GM12891 (cell line): ENCODE data around the gene WSB2.
"Not testable (repeated sequence)": the region's sequence is repeated elsewhere in the genome, so short reads cannot be mapped to it uniquely, and the experiment has no call there.

Source experiments
- DNase-seq: peaks from one replicate; pipeline ENCODE4 v3.0.0; 2011; ENCODE audit warnings: low spot score; ENCODE audit not compliant: insufficient read length
- FAIRE-seq: peaks from 2 replicates; lab custom pipeline; 2011; peaks lifted over from hg19 to GRCh38; lab: Jason Lieb, UNC
- PAX5 ChIP-seq: IDR thresholded peaks from 2 replicates; pipeline ENCODE4 v1.6.1; 2011; ENCODE audit warnings: low read length, moderate library complexity, mild to moderate bottlenecking; ENCODE audit not compliant: insufficient read depth, severe bottlenecking
- POLR2A ChIP-seq: IDR thresholded peaks from 2 replicates; pipeline ENCODE4 v1.6.1; 2011; ENCODE audit warnings: low read depth, low read length, control low read depth
- POLR2AphosphoS5 ChIP-seq: IDR thresholded peaks from 2 replicates; pipeline ENCODE4 v1.6.1; 2011; ENCODE audit warnings: low read depth, low read length, control low read depth
- POU2F2 ChIP-seq: IDR thresholded peaks from 2 replicates; pipeline ENCODE4 v1.6.1; 2011; ENCODE audit warnings: low read depth, mild to moderate bottlenecking, control low read depth, low read length, moderate library complexity
- SPI1 ChIP-seq: IDR thresholded peaks from 2 replicates; pipeline ENCODE4 v1.6.1; 2011; ENCODE audit warnings: low read depth, low read length, control low read depth
- TAF1 ChIP-seq: IDR thresholded peaks from 2 replicates; pipeline ENCODE4 v1.6.1; 2011; ENCODE audit warnings: low read depth, low read length, control low read depth

Gene WSB2

DNA sequence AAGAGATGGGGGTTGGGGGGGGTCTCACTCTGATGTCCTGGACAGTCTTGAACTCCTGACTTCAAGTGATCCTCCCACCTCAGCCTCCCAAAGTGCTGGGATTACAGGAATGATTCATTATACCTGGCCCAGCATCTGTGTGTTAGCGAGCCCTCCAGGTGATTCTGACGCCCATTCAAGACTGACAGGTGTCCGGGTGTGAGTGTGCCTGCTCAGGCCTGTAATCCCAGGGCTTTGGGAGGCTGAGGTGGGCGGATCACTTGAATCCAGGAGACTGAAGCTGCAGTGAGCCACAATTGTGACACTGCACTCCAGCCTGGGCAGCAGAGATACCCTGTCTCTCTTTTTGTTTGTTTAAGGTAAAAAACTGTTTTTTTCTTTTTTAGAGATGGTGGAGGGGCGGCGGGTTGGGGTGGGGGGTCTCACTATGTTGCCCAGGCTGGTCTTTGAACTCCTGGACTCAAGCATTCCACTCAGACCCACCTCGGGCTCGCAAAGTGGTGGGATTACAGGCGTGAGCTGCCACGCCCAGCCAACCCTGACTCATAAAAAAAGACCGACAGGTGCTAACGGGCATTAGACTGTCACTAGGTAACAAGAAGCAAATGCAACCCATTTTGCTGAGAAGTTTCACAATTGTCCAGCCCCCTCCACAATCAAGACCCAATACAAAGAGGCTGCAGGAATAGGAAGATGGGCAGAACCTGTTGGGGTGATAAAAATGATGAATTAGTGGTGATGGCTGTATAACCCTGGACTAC, 38.1 kb upstream of the WSB2 start:
- FAIRE-seq (peak; percentile 51), DNase-seq (no peak)
- TF ChIP-seq POLR2A (no peak), SPI1 (no peak), PAX5 (no peak), TAF1 (no peak), POLR2AphosphoS5 (no peak)

DNA sequence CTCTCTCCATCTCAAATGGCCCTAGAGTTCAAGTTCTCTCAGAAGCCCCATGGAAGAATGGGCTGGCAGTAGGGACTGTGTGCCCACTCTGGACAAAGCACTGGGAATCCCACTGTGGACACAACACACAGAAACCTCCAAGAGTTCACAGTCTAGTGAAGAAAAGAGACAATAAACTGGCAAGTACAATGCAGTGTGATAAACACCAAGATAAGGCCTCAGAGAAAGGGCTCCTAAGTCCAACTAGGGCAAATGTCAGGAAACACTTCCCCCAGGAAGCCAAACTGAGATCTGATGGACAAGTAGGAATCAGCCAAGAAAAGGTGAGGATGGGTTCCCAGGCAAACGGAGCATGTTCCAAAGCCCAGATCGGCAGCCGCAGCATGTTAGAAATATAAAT, 37.4 kb upstream of the WSB2 start:
- no peak for DNase-seq
- no peak for TF ChIP-seq TAF1
- no peak for TF ChIP-seq POLR2A
- FAIRE-seq: no peak

DNA sequence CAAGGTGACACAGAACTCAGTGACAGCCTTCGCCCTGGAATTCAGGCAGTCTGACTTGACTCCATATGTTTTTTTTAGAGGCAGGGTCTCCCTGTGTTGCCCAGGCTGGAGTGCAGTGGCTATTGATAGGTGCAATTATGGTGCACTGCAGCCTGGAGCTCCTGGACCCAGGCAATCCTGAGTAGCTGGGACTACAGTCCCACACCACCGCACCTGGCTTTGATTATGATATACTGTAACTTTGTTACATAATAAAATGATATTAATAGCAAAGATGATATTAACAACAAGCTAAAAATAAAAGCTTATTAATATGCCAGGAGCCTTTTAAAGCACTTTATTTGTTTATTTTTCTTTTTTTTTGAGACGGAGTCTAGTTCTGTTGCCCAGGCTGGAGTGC, 33.1 kb upstream of the WSB2 start:
- TF ChIP-seq TAF1 (no peak), POU2F2 (no peak), PAX5 (no peak), POLR2AphosphoS5 (no peak), SPI1 (no peak), POLR2A (no peak)
- no peak for FAIRE-seq

DNA sequence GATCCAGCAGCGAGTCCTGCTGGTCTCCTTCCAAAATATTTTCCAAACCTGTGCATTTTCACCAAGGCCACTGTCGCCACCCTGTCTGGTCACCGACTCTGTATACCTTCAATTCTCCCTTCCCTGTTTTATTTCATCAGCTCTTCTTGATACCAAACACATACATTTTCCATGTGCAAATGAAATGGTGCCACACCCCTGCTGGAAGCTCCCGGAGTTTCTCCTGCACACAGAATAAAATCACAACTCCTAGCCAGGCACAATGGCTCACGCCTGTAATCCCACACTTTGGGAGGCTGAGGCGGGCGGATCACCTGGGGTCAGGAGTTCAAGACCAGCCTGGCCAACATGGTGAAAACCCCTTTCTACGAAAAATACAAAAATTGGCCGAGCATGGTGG, 28.8 kb upstream of the WSB2 start:
- FAIRE-seq (no peak), DNase-seq (no peak)
- TF ChIP-seq SPI1: no peak

More for the DNA sequence above, 33.1 kb upstream of the WSB2 start:
- DNase-seq: no peak

DNA sequence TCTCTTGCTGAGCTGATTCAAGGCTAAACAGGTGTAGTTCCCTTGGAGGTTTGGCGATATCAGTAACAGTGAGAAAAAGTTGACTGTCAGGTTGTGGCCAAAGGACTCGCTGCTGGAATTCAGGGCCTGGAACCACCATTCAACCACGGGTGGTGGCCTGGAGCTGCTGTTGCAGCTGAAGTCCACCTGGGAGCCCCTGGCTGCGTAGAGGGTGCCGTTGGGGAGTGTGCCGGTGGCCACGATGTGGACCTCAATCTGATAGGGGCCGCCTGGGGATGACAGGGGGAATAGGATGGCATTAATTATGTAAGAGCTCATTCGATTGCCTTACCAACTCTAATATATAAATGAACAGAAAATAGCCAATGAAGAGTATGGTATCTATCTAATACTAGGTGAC, 21.2 kb upstream of the WSB2 start:
- DNase-seq (no peak), FAIRE-seq (no peak)
- no peak for TF ChIP-seq PAX5
- TF ChIP-seq POU2F2: no peak
- TF ChIP-seq TAF1: no peak
- no peak for TF ChIP-seq SPI1
- TF ChIP-seq POLR2A: no peak
- no peak for TF ChIP-seq POLR2AphosphoS5

DNA sequence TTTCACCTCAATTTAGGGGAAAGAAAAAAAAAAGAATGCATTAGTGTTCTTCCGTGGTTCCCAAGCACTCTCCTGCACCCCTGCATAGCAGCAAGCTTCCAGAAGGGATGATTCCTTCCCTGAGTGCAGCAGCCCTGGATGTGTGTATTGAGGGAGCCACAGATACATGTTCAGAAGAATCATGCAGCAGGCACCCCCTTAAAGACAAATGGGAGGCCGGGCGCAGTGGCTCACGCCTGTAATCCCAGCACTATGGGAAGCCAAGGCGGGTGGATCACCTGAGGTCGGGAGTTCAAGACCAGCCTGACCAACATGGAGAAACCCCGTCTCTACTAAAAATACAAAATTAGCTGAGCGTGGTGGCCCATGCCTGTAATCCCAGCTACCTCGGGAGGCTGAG, 20.5 kb upstream of the WSB2 start:
- FAIRE-seq, DNase-seq: not testable (repeated sequence)

DNA sequence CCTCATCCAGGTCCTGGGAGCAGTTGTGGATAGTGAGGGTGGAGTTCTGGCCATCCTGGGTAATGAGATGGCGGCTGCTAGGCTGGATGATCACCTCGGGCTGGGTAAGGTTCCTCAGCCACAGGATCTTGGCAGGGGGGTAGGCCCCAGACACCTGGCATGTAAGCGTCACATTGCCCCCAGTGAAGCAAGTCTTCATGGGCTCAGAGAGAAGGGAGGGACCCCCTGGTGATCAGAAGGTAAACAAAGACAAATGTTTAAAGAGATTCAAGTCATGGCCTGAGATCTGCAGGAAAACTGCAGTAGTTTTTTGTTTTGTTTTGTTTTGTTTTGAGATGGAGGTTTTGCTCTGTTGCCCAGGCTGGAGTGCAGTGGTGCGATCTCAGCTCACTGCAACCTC, 12.8 kb upstream of the WSB2 start:
- FAIRE-seq (no peak), DNase-seq (no peak)
- TF ChIP-seq POLR2A: no peak
- TF ChIP-seq PAX5: no peak
- no peak for TF ChIP-seq POLR2AphosphoS5
- no peak for TF ChIP-seq TAF1
- no peak for TF ChIP-seq SPI1
- TF ChIP-seq POU2F2: no peak

DNA sequence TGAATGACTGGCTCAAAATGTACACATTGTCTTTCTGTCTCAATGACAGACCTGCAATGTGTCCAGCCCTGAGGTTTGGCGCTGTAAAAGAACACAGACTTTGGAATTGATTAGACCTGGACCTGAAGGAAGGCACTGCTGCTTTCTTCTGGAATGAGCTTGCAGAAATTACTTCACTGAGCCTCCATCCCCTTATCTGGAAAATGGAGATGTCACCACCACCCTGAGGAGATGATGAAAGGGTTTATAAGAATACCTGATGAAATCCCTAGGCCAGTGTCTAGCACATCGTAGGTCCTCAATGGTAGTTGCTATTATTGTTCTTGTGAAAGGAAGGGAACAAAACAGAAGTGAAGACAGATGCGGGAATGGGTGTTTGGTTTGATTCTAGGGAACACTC, 9.7 kb upstream of the WSB2 start:
- FAIRE-seq (no peak), DNase-seq (no peak)
- TF ChIP-seq POU2F2 (no peak), TAF1 (no peak), PAX5 (no peak), SPI1 (no peak), POLR2A (no peak), POLR2AphosphoS5 (no peak)

DNA sequence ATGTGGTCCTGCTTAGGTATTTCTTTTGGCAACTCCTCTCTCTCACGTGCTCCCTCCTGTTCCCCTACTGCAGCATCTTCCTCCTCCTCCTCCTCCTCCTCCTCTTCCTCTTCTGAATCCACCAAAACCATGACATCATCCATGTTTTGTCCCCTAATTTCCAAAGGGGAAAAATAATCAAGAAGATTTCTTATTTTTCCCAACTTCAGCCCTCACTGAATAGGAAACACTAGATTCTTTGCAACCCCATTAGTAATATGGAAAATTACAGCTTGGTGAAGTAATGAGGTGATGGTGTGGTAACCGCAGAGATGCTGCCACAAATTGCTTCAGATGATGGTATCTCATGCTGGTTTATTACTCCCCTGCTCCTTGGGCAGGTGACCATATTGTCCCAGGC, 7.5 kb upstream of the WSB2 start:
- DNase-seq (no peak), FAIRE-seq (no peak)
- TF ChIP-seq TAF1 (no peak), POLR2A (no peak), POU2F2 (no peak), SPI1 (no peak), PAX5 (no peak), POLR2AphosphoS5 (no peak)

DNA sequence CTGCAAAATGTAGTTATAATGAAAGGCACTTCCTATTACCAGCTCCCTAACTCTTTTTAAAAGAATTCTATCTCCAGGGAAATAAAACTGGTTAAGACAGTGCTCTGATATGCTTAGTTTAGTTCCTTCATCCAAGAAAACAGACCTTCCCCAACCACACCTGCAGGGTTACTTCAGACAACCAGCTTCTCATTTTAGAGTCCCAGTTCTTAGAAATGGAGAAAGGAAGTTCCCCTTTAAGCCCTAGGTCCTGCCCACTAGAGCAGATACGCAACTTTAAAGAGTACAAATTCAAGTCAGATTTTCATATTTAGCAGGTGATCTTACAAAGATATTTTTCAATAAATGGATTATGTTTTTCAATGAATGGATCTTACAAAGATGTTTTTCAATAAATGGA, 4.4 kb upstream of the WSB2 start:
- DNase-seq: no peak
- no peak for TF ChIP-seq PAX5
- no peak for TF ChIP-seq POU2F2
- no peak for TF ChIP-seq POLR2A
- no peak for TF ChIP-seq SPI1
- TF ChIP-seq TAF1: no peak
- peak; percentile 66 for FAIRE-seq

DNA sequence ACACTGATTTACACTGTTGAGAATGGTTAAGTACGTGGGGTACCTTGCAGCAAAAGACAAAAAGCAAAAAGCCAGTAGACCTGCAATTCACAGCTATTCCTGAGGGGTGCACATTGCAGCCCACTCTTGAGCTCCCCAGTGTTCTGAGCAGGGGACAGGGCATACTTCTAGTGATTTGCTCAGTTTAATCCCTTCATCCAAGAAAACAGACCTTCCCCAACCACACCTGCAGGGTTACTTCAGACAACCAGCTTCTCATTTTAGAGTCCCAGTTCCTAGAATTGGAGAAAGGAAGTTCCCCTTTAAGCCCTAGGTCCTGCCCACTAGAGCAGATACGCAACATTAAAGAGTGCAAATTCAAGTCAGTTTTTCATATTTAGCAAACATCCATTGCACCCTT, 3.6 kb upstream of the WSB2 start:
- no peak for DNase-seq
- no peak for FAIRE-seq
- TF ChIP-seq POU2F2 (no peak), POLR2AphosphoS5 (no peak), SPI1 (0 out of 2 replicates have a peak, but pooled peaks have one; percentile 7), POLR2A (no peak), TAF1 (no peak), PAX5 (no peak)
